Measurements from ENCODE around the gene MRPL20.
"Not testable (repeated sequence)": the region's sequence is repeated elsewhere in the genome, so short reads cannot be mapped to it uniquely, and the experiment has no call there.

MRPL20 gene

GRCh38 chr1:1403653-1404052 is 3.4 kb downstream of the MRPL20 start:
- no peak for DNase-seq

GRCh38 chr1:1402901-1403392 is 4.1 kb downstream of the MRPL20 start:
- DNase-seq: not testable (repeated sequence)

GRCh38 chr1:1402072-1402900 is 4.8 kb downstream of the MRPL20 start:
- DNase-seq: peak; percentile 13

- DNase-seq: no peak
Observed at GRCh38 chr1:1401457-1402010, 5.6 kb downstream of the MRPL20 start.

GRCh38 chr1:1400576-1401456 is 6.3 kb downstream of the MRPL20 start:
- no peak for DNase-seq

- DNase-seq: no peak
Observed at GRCh38 chr1:1399872-1400575, 7.1 kb downstream of the MRPL20 start.

GRCh38 chr1:1399187-1399871 is 7.8 kb downstream of the MRPL20 start, which contains the start of gene CCNL2:
TSS of gene CCNL2 (minus strand) at chr1:1399335. CDS start at chr1:1399306, 29 bp downstream.
- DNase-seq: peak; percentile 96

- DNase-seq: no peak
Observed at GRCh38 chr1:1398677-1399186, 8.4 kb downstream of the MRPL20 start.

- no peak for DNase-seq
Observed at GRCh38 chr1:1397839-1398523, 9.1 kb downstream of the MRPL20 start.

GRCh38 chr1:1395166-1395565 is 11.9 kb downstream of the MRPL20 start:
- no peak for DNase-seq

GRCh38 chr1:1394116-1394515 is 13.0 kb downstream of the MRPL20 start:
- DNase-seq: no peak

- no peak for DNase-seq
Observed at GRCh38 chr1:1393428-1393827, 13.7 kb downstream of the MRPL20 start.

- no peak for DNase-seq
Observed at GRCh38 chr1:1393014-1393413, 14.1 kb downstream of the MRPL20 start.

GRCh38 chr1:1391225-1391624 is 15.9 kb downstream of the MRPL20 start:
- DNase-seq: no peak

- no peak for DNase-seq
Observed at GRCh38 chr1:1390675-1391074, 16.4 kb downstream of the MRPL20 start.

- no peak for DNase-seq
Observed at GRCh38 chr1:1388078-1388472, 19.0 kb downstream of the MRPL20 start.

- DNase-seq: no peak
Observed at GRCh38 chr1:1387098-1388077, 19.7 kb downstream of the MRPL20 start.

- DNase-seq: no peak
Observed at GRCh38 chr1:1385931-1386330, 21.2 kb downstream of the MRPL20 start.

GRCh38 chr1:1385339-1385738 is 21.8 kb downstream of the MRPL20 start:
- not testable (repeated sequence) for DNase-seq

GRCh38 chr1:1381294-1381693 is 25.8 kb downstream of the MRPL20 start:
- no peak for DNase-seq
